SK-N-SH treated with all-trans-retinoic acid at 6 μM for 48 hours (cell line): ENCODE measurements around the gene TUBGCP2.

Source experiments
- ARNTL ChIP-seq: fragments of 450-650 bp; formaldehyde crosslinking; IDR thresholded peaks from 2 replicates; pipeline ENCODE4 v1.5.0; 2020; ENCODE audit warnings: low read depth, mild to moderate bottlenecking, moderate library complexity, borderline replicate concordance
- BACH2 ChIP-seq: fragments of 250-450 bp; sonication (Bioruptor Pico); IDR thresholded peaks from 2 replicates; pipeline ENCODE4 v1.9.0; 2021; ENCODE audit warnings: mild to moderate bottlenecking, borderline replicate concordance
- CREB5 ChIP-seq: fragments of 250-450 bp; sonication (Bioruptor Pico); IDR thresholded peaks from 2 replicates; pipeline ENCODE4 v1.5.1; 2020; ENCODE audit warnings: low read depth, mild to moderate bottlenecking, moderate library complexity
- OSR1 ChIP-seq: fragments of 250-450 bp; sonication (Bioruptor Pico); IDR thresholded peaks from 2 replicates; pipeline ENCODE4 v1.8.0; 2022; ENCODE audit warnings: moderate library complexity, mild to moderate bottlenecking, inconsistent platforms
- PPARA ChIP-seq: fragments of 250-450 bp; sonication (Bioruptor Pico); IDR thresholded peaks from 2 replicates; pipeline ENCODE4 v1.5.0; 2020; ENCODE audit warnings: mild to moderate bottlenecking, borderline replicate concordance
- ZNF565 ChIP-seq: fragments of 450-650 bp; formaldehyde crosslinking; conservative IDR thresholded peaks from 2 replicates; pipeline ENCODE4 v1.5.0; 2020; ENCODE audit warnings: low read depth, mild to moderate bottlenecking, moderate library complexity
- TF ChIP-seq, protein P1 (sequence below): fragments of 250-450 bp; sonication (Bioruptor Pico); IDR thresholded peaks from 2 replicates; pipeline ENCODE4 v1.8.0; 2020; ENCODE audit warnings: mild to moderate bottlenecking, moderate library complexity, borderline replicate concordance

GRCh38 chr10:133285217-133285616 is 23.5 kb downstream of the TUBGCP2 start:
- TF ChIP-seq CREB5 (CRISPR knock-in tag): no peak
- no peak for TF ChIP-seq OSR1 (CRISPR knock-in tag)
- no peak for TF ChIP-seq ZNF565 (CRISPR knock-in tag)
- TF ChIP-seq, protein P1, sequence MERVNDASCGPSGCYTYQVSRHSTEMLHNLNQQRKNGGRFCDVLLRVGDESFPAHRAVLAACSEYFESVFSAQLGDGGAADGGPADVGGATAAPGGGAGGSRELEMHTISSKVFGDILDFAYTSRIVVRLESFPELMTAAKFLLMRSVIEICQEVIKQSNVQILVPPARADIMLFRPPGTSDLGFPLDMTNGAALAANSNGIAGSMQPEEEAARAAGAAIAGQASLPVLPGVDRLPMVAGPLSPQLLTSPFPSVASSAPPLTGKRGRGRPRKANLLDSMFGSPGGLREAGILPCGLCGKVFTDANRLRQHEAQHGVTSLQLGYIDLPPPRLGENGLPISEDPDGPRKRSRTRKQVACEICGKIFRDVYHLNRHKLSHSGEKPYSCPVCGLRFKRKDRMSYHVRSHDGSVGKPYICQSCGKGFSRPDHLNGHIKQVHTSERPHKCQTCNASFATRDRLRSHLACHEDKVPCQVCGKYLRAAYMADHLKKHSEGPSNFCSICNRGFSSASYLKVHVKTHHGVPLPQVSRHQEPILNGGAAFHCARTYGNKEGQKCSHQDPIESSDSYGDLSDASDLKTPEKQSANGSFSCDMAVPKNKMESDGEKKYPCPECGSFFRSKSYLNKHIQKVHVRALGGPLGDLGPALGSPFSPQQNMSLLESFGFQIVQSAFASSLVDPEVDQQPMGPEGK (CRISPR knock-in tag): no peak
- TF ChIP-seq ARNTL (CRISPR knock-in tag): no peak
- no peak for TF ChIP-seq PPARA (CRISPR knock-in tag)
- no peak for TF ChIP-seq BACH2
